Measurements from ENCODE around the gene NSL1. TPM values are rescaled to one million over a fixed set of nuclear protein-coding genes. Genes with fewer than 3 reads are reported as not detected.

NSL1 gene
- total and polyA plus RNA-seq, 7 donors = 12.0 to 50.4 (median 26.0) TPM

GRCh38 chr1:212745303-212745702 lies 46.3 kb downstream of the NSL1 start:
- intact Hi-C loops (cut with DNase I) = no loop called here

GRCh38 chr1:212743901-212744475 lies 47.6 kb downstream of the NSL1 start:
- H3K4me3 ChIP-seq = no peak overlapping the region
- no peak overlapping the region for H3K27ac ChIP-seq
- DNase-seq = no peak
- no peaks in the 10 kb centered on the region for H3K9me3 ChIP-seq
- 75 to 89% methylated on average over 4 of the region's 4 CpGs for WGBS, 2 donors
- H3K27me3 ChIP-seq = no peaks in the 10 kb centered on the region
- TF ChIP-seq POLR2A (IDR thresholded peaks at IDR 0.05) = no peak
- no peak for TF ChIP-seq EP300 (IDR thresholded peaks at IDR 0.05)
- TF ChIP-seq POLR2AphosphoS5 (IDR thresholded peaks at IDR 0.05) = no peak
- no peak for TF ChIP-seq CTCF (IDR thresholded peaks at IDR 0.05)
- peaks cover 0 to 3% (median 0%) of the 10 kb centered on the region in 4 donors for H3K36me3 ChIP-seq
- no peaks in the 10 kb centered on the region for H3K4me1 ChIP-seq
- intact Hi-C loops (cut with DNase I) = no loop called here

More at GRCh38 chr1:212745303-212745702, 46.3 kb downstream of the NSL1 start:
- Histone ChIP-seq H3K36me3 (peaks cover 0 to 3% (median 0%) of the 10 kb centered on the region in 4 donors), H3K27ac (no peak overlapping the region), H3K4me1 (peaks cover 0 to 6% (median 0%) of the 10 kb centered on the region in 4 donors), H3K9me3 (no peaks in the 10 kb centered on the region), H3K27me3 (no peaks in the 10 kb centered on the region), H3K4me3 (no peak overlapping the region)
- TF ChIP-seq POLR2A (IDR thresholded peaks at IDR 0.05) (no peak), EP300 (IDR thresholded peaks at IDR 0.05) (no peak), POLR2AphosphoS5 (IDR thresholded peaks at IDR 0.05) (no peak), CTCF (IDR thresholded peaks at IDR 0.05) (no peak)
- DNase-seq = no peak

GRCh38 chr1:212738330-212738729 lies 53.2 kb downstream of the NSL1 start:
- Histone ChIP-seq H3K27me3 (no peaks in the 10 kb centered on the region), H3K27ac (no peak overlapping the region), H3K36me3 (no peaks in the 10 kb centered on the region), H3K4me3 (no peak overlapping the region), H3K4me1 (no peaks in the 10 kb centered on the region), H3K9me3 (no peaks in the 10 kb centered on the region)
- no peak for DNase-seq
- TF ChIP-seq POLR2A (IDR thresholded peaks at IDR 0.05) (no peak), CTCF (IDR thresholded peaks at IDR 0.05) (no peak), POLR2AphosphoS5 (IDR thresholded peaks at IDR 0.05) (no peak), EP300 (IDR thresholded peaks at IDR 0.05) (no peak)
- WGBS, 2 donors = 85 to 86% methylated on average over 1 of the region's 1 CpG
- intact Hi-C loops (cut with DNase I) = no loop called here

GRCh38 chr1:212737559-212737958 lies 54.0 kb downstream of the NSL1 start:
- Histone ChIP-seq H3K36me3 (no peaks in the 10 kb centered on the region), H3K4me3 (no peak overlapping the region)
- intact Hi-C loops (cut with DNase I) = no loop called here

More at GRCh38 chr1:212737559-212737958, 54.0 kb downstream of the NSL1 start:
- no peaks in the 10 kb centered on the region for H3K27me3 ChIP-seq
- no peak for TF ChIP-seq CTCF (IDR thresholded peaks at IDR 0.05)
- no peak for TF ChIP-seq POLR2AphosphoS5 (IDR thresholded peaks at IDR 0.05)
- no peak for TF ChIP-seq POLR2A (IDR thresholded peaks at IDR 0.05)
- no peak for TF ChIP-seq EP300 (IDR thresholded peaks at IDR 0.05)
- DNase-seq = no peak
- H3K4me1 ChIP-seq = no peaks in the 10 kb centered on the region
- no peak overlapping the region for H3K27ac ChIP-seq
- H3K9me3 ChIP-seq = no peaks in the 10 kb centered on the region
